Stromal cell of bone marrow (primary cell): ENCODE measurements around the gene DMRTC2.
A peak's percentile ranks its signal among the peaks of the same experiment; 100 is the strongest.

ENCODE experiments used
- DNase-seq: peaks from one replicate; pipeline ENCODE4 v3.0.0-alpha.2; 2012; ENCODE audit warnings: low read depth

The DMRTC2 gene

GRCh38 chr19:41847351-41848105, 2.7 kb downstream of the DMRTC2 start:
- DNase-seq, result no peak

- no peak for DNase-seq
Observed at GRCh38 chr19:41848666-41849065, 3.8 kb downstream of the DMRTC2 start.

GRCh38 chr19:41849067-41849466, 4.2 kb downstream of the DMRTC2 start:
- no peak for DNase-seq

GRCh38 chr19:41850381-41850780, 5.5 kb downstream of the DMRTC2 start:
- DNase-seq, result no peak

DNA sequence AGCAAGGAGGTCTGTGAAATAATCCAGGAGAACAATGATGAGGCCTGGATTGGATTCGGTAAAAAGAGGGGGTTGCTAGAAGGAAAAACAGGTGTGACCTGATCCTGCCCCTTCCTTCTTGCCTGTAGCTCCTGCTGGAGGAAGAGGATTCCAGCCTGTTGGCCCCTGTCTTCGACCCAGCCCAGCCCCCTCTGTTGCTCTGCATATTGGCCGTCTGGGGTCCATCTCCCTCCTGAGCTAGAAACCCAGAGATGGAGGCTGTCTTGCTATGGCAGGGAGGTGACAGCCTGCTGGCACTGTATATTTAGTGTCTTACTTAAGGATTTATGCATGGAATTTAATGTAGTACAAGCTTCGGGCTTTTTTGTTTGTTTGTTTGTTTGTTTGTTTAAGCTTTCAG, 6.6 kb downstream of the DMRTC2 start:
- no peak for DNase-seq

- DNase-seq, result no peak
Observed at GRCh38 chr19:41853344-41853743, 8.5 kb downstream of the DMRTC2 start.

- DNase-seq, result no peak
Observed at GRCh38 chr19:41853768-41854167, 8.9 kb downstream of the DMRTC2 start.

- DNase-seq, result no peak
Observed at GRCh38 chr19:41859213-41859617, 14.4 kb downstream of the DMRTC2 start.

GRCh38 chr19:41859618-41860418, 15.0 kb downstream of the DMRTC2 start, which contains the start of gene RPS19:
Gene RPS19 (plus strand): TSS chr19:41860255. CDS start chr19:41860775, 520 bp downstream.
- peak; percentile 98 for DNase-seq

- no peak for DNase-seq
Observed at GRCh38 chr19:41860419-41861115, 15.7 kb downstream of the DMRTC2 start.

DNA sequence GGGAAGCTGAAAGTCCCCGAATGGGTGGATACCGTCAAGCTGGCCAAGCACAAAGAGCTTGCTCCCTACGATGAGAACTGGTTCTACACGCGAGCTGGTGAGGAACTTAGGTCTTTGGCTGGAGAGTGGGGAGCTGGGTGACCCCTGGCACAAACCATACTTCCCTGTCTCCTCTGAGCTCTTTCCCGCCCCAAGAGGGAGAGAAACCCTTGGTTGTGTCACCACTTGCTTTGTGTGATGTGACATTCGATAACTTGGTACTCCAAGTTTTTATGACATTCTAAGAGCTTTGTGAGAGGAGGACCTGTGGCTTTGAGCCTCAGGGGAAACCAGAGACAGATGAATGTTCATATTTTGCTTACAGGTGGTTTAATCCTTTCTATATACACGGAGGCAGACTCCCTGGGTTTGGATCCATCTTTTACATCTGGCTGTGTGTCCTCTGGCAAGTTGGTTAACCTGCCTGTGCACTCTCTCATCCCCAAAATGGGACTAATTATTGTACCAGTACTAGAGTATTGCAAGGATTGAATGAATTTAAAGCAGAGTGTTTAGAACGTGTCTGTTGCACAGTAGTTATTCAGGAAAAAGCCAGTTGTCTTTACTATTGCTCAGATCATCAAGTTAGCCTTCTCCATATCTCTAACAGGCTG, 16.4 kb downstream of the DMRTC2 start:
- DNase-seq, result no peak

DNA sequence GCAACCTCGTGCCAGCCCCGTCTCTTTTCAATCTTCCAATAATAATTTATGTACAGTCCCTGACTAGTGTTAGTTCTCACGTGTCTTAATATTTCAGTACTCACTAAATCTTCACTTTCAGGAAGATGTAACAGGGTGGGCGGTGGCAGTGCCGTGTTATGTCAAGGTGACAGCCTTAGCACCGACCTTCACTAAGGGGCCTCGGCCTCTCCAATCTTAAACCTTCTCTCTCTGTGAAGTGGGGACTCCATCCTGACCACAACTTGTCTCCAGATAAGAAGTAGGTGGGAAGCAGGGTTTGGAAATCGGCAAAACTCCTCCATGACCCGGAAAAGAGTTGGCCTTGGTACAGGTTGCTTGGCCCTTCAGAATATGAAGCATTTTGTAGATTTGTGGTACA, 17.0 kb downstream of the DMRTC2 start:
- DNase-seq, result no peak

GRCh38 chr19:41862445-41862986, 17.7 kb downstream of the DMRTC2 start:
- no peak for DNase-seq

- DNase-seq, result no peak
Observed at GRCh38 chr19:41863209-41863931, 18.5 kb downstream of the DMRTC2 start.

GRCh38 chr19:41864374-41864773, 19.5 kb downstream of the DMRTC2 start:
- DNase-seq, result no peak

- no peak for DNase-seq
Observed at GRCh38 chr19:41866284-41866683, 21.4 kb downstream of the DMRTC2 start.

- DNase-seq, result no peak
Observed at GRCh38 chr19:41868120-41868988, 23.5 kb downstream of the DMRTC2 start.

DNA sequence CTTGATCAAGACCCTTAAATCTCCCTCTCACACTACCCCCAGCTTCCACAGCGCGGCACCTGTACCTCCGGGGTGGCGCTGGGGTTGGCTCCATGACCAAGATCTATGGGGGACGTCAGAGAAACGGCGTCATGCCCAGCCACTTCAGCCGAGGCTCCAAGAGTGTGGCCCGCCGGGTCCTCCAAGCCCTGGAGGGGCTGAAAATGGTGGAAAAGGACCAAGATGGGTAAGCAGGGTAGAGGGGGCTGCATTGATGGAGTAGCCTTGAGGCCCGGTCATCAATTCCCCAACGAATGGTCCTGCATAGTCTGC, 24.1 kb downstream of the DMRTC2 start:
- DNase-seq, result no peak

DNA sequence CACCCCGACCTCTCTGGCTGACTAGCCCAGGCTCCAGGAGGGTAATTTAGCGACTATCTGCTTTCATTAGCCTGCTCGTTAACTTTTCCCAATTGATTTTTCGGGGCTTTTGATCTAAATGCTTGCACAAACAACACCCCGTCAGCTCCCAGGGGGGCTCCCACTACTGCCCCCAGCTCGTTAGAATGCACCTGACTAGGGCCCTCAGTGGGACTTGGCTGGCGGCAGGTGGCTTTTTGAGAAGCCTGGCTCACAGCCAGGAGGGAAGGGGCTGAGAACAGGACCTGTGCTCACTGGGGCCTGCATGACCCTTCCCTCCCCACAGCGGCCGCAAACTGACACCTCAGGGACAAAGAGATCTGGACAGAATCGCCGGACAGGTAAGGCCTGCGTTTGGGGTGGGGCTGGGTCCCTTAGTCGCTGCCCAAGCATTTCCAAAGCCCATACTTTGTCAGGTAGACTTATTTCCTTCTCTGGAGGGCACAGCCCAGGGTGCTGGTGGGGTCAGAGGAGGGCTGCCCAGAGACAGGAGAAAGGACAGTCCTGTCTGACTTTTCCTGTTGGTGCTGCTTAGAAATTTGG, 24.6 kb downstream of the DMRTC2 start:
- DNase-seq, result no peak

DNA sequence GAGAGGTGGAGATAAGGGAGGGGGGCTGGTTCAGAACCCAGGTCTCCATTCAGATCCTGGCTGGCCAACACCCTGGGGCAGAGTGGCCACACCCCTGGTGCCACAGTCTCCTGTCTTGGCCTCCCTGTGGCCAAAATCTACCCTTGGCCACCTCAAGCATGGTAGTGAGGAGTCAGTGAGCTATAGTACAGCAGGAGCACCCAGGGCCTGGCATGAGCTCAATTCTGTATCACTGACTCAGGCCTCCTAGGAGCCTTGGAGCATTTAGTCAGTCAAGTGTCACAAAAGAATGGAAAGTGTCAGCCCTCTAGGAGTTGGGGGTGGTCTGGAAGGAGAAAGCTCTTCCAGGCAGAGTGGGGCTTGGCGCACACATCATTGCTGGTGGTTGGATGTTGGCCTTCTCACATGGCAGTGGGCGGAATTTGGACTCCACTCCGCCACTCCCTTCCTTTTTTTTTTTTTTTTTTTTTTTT, 25.6 kb downstream of the DMRTC2 start:
- DNase-seq, result peak; percentile 34
